Smooth muscle cell (in vitro differentiated cells): ENCODE measurements around the gene BBS1. TPM values are rescaled to one million over a fixed set of nuclear protein-coding genes. Genes with fewer than 3 reads are reported as not detected.

Experiments used
- DNase-seq: peaks from one replicate; lab custom pipeline; 2025; ENCODE audit not compliant: unreplicated experiment; lab: John Stamatoyannopoulos, UW
- H2AFZ ChIP-seq: fragments of 200-600 bp; sonication (generic); 2 replicates; pipeline ENCODE4 v1.6.0; 2016; ENCODE audit warnings: antibody characterized with exemption, low read depth, mild to moderate bottlenecking
- H3F3A ChIP-seq: fragments of 200-600 bp; sonication (generic); 2 replicates; pipeline ENCODE4 v1.6.0; 2017; ENCODE audit warnings: antibody characterized with exemption, low read depth
- H3K27ac ChIP-seq: fragments of 200-600 bp; sonication (generic); 2 replicates; pipeline ENCODE4 v1.5.1; 2016; ENCODE audit warnings: low read depth, mild to moderate bottlenecking
- H3K27me3 ChIP-seq: fragments of 200-600 bp; sonication (generic); 2 replicates; pipeline ENCODE4 v1.6.1; 2016; ENCODE audit warnings: low read depth, mild to moderate bottlenecking
- H3K36me3 ChIP-seq: fragments of 200-600 bp; sonication (generic); 2 replicates; pipeline ENCODE4 v1.5.1; 2016; ENCODE audit warnings: low read depth
- H3K4me1 ChIP-seq: fragments of 200-600 bp; sonication (generic); 2 replicates; pipeline ENCODE4 v1.5.1; 2016; ENCODE audit warnings: low read depth
- H3K4me2 ChIP-seq: fragments of 200-600 bp; sonication (generic); 2 replicates; pipeline ENCODE4 v1.6.0; 2016; ENCODE audit warnings: mild to moderate bottlenecking
- H3K4me3 ChIP-seq: fragments of 200-600 bp; sonication (generic); 2 replicates; pipeline ENCODE4 v1.5.1; 2016; ENCODE audit warnings: mild to moderate bottlenecking
- H3K79me2 ChIP-seq: fragments of 200-600 bp; sonication (generic); 2 replicates; pipeline ENCODE4 v1.6.0; 2016; ENCODE audit warnings: low read depth, mild to moderate bottlenecking
- H3K9ac ChIP-seq: fragments of 200-600 bp; sonication (generic); 2 replicates; pipeline ENCODE4 v1.6.0; 2016; ENCODE audit warnings: low read depth
- H3K9me3 ChIP-seq: fragments of 200-600 bp; sonication (generic); replicated peaks from 2 replicates; pipeline ENCODE4 v1.5.1; 2016; ENCODE audit warnings: low read depth
- H4K20me1 ChIP-seq: fragments of 200-600 bp; sonication (generic); 2 replicates; pipeline ENCODE4 v1.6.0; 2016; ENCODE audit warnings: low read depth
- WGBS: methylation state at CpG from one replicate; pipeline ENCODE4 v1.1.7; 2016; ENCODE audit warnings: low lambda C conversion rate; 5-methylcytosine and 5-hydroxymethylcytosine counted together
- polyA plus RNA-seq: library from polyadenylated mRNA; unstranded; fragments of >200 nt; fragmentation: Nextera tagmentation; extraction: Ambion mirVana; gene quantifications from 2 replicates; pipeline ENCODE4 v1.2.1, GENCODE V29; 2016
- total RNA-seq: library from RNA; depleted of rRNA; stranded (reverse); fragments of >200 nt; gene quantifications from 2 replicates; pipeline ENCODE4 v1.2.3, GENCODE V29; 2014
- TF ChIP-seq, protein P1 (sequence below): fragments of 200-600 bp; sonication (generic); IDR thresholded peaks from 2 replicates; pipeline ENCODE4 v1.5.1; 2017; ENCODE audit warnings: borderline replicate concordance, mild to moderate bottlenecking, antibody characterized with exemption; ENCODE audit not compliant: insufficient read depth, poor library complexity, severe bottlenecking

BBS1 gene
- total and polyA plus RNA-seq, 2 experiments from 2014 or later = 13.0 to 30.1 TPM

DNA sequence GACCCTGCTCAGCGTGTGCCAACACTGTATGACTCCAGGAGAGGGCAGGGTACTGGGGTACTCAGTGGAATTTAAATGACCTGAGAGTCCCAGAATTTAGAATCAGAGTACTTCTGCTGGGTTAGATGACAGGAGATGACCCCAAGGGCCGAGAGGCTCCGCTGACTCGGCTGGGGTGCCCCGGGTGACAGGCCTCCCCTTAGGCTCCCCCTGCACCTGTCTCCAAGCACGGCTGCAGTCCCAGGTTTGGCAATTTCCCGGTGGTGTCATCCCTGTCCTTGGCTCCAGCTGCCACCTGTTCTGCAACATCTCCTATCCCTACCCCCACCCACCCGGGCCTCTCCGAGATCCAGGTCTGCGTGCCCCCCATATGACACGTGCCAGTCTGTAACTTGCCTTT is 37.6 kb downstream of the BBS1 start:
- Histone ChIP-seq H3K4me3 (no peak overlapping the region), H3K27ac (no peak overlapping the region), H3K79me2 (peaks cover 6% of the 10 kb centered on the region), H3K36me3 (no peaks in the 10 kb centered on the region), H3F3A (peaks cover 17% of the 10 kb centered on the region), H3K4me2 (no peak overlapping the region), H3K27me3 (no peaks in the 10 kb centered on the region), H2AFZ (no peak overlapping the region), H3K9ac (no peak overlapping the region), H3K4me1 (peaks cover 13% of the 10 kb centered on the region), H4K20me1 (no peaks in the 10 kb centered on the region), H3K9me3 (no peaks in the 10 kb centered on the region)
- DNase-seq = no peak
- TF ChIP-seq, protein P1, sequence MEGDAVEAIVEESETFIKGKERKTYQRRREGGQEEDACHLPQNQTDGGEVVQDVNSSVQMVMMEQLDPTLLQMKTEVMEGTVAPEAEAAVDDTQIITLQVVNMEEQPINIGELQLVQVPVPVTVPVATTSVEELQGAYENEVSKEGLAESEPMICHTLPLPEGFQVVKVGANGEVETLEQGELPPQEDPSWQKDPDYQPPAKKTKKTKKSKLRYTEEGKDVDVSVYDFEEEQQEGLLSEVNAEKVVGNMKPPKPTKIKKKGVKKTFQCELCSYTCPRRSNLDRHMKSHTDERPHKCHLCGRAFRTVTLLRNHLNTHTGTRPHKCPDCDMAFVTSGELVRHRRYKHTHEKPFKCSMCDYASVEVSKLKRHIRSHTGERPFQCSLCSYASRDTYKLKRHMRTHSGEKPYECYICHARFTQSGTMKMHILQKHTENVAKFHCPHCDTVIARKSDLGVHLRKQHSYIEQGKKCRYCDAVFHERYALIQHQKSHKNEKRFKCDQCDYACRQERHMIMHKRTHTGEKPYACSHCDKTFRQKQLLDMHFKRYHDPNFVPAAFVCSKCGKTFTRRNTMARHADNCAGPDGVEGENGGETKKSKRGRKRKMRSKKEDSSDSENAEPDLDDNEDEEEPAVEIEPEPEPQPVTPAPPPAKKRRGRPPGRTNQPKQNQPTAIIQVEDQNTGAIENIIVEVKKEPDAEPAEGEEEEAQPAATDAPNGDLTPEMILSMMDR = no peak
- 86% methylated on average over 10 of the region's 11 CpGs for WGBS

GRCh38 chr11:66548774-66549630 is 38.6 kb downstream of the BBS1 start:
- Histone ChIP-seq H3K79me2 (peaks cover 6% of the 10 kb centered on the region), H3K36me3 (no peaks in the 10 kb centered on the region), H3K4me1 (peaks cover 13% of the 10 kb centered on the region), H3K9me3 (no peaks in the 10 kb centered on the region), H3K9ac (no peak overlapping the region), H3K4me2 (no peak overlapping the region), H3F3A (peaks cover 17% of the 10 kb centered on the region), H3K4me3 (no peak overlapping the region), H4K20me1 (no peaks in the 10 kb centered on the region), H3K27me3 (no peaks in the 10 kb centered on the region), H3K27ac (no peak overlapping the region), H2AFZ (no peak overlapping the region)
- TF ChIP-seq, protein P1 = no peak
- no peak for DNase-seq
- WGBS = 69% methylated on average over 16 of the region's 16 CpGs

DNA sequence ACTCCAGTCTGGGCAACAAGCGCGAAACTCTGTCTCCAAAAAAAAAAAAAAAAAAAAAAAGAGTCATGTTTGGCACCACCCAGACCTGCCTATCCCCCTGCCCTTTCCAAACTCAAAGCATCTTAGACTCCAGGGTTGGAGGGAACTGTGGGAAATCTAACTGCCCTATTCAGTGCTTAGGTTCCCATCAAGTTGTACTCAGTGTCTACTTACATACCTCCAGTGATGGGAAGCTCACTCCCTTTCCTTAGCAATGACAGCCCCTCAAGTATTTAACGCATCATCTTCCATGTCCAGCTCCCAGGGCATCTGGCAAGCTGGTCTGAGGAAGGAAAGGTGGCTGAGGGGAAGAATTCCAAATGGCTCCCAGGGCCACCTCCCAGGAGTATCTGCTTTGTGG is 39.3 kb downstream of the BBS1 start:
- no peaks in the 10 kb centered on the region for H3K9me3 ChIP-seq
- WGBS = 90% methylated on average over 3 of the region's 3 CpGs

More for the DNA sequence above, 39.3 kb downstream of the BBS1 start:
- H4K20me1 ChIP-seq = no peaks in the 10 kb centered on the region
- peaks cover 13% of the 10 kb centered on the region for H3K4me1 ChIP-seq
- no peaks in the 10 kb centered on the region for H3K36me3 ChIP-seq
- peaks cover 17% of the 10 kb centered on the region for H3F3A ChIP-seq
- H2AFZ ChIP-seq = no peak overlapping the region
- no peak overlapping the region for H3K27ac ChIP-seq
- no peak overlapping the region for H3K4me2 ChIP-seq
- peaks cover 6% of the 10 kb centered on the region for H3K79me2 ChIP-seq
- no peak for DNase-seq
- H3K27me3 ChIP-seq = no peaks in the 10 kb centered on the region
- TF ChIP-seq, protein P1 = no peak
- H3K4me3 ChIP-seq = no peak overlapping the region
- no peak overlapping the region for H3K9ac ChIP-seq
